Hepatocyte (in vitro differentiated cells): Measurements from ENCODE around the gene SERPINA4. TPM values are rescaled to one million over a fixed set of nuclear protein-coding genes. Genes with fewer than 3 reads are reported as not detected.

Experiments used
- DNase-seq: peaks from one replicate; pipeline ENCODE4 v3.0.0-alpha.2; 2016; ENCODE audit warnings: low spot score
- H2AFZ ChIP-seq: fragments of 200-600 bp; sonication (generic); 2 replicates; pipeline ENCODE4 v1.6.0; 2016; ENCODE audit warnings: antibody characterized with exemption, mild to moderate bottlenecking
- H3K27ac ChIP-seq: fragments of 200-600 bp; sonication (generic); 2 replicates; pipeline ENCODE4 v1.5.1; 2016; ENCODE audit warnings: mild to moderate bottlenecking
- H3K27me3 ChIP-seq: fragments of 200-600 bp; sonication (generic); 2 replicates; pipeline ENCODE4 v1.6.1; 2016
- H3K36me3 ChIP-seq: fragments of 200-600 bp; sonication (generic); replicated peaks from 2 replicates; pipeline ENCODE4 v1.5.1; 2016; ENCODE audit warnings: low read depth; ENCODE audit not compliant: insufficient read depth
- H3K4me1 ChIP-seq: fragments of 200-600 bp; sonication (generic); 2 replicates; pipeline ENCODE4 v1.5.1; 2016; ENCODE audit warnings: mild to moderate bottlenecking, moderate library complexity; ENCODE audit not compliant: insufficient read depth
- H3K4me2 ChIP-seq: fragments of 200-600 bp; sonication (generic); 2 replicates; pipeline ENCODE4 v1.6.0; 2016
- H3K4me3 ChIP-seq: fragments of 200-600 bp; sonication (generic); 2 replicates; pipeline ENCODE4 v1.5.1; 2016; ENCODE audit warnings: mild to moderate bottlenecking
- H3K79me2 ChIP-seq: fragments of 200-600 bp; sonication (generic); 2 replicates; pipeline ENCODE4 v1.6.0; 2017; ENCODE audit warnings: mild to moderate bottlenecking
- H3K9me2 ChIP-seq: fragments of 200-600 bp; sonication (generic); replicated peaks from 2 replicates; pipeline ENCODE4 v1.6.0; 2017; ENCODE audit warnings: mild to moderate bottlenecking; ENCODE audit not compliant: insufficient read depth
- H3K9me3 ChIP-seq: fragments of 200-600 bp; sonication (generic); 2 replicates; pipeline ENCODE4 v1.5.1; 2016; ENCODE audit warnings: low read depth, mild to moderate bottlenecking
- H4K20me1 ChIP-seq: fragments of 200-600 bp; sonication (generic); 2 replicates; pipeline ENCODE4 v1.6.0; 2016; ENCODE audit warnings: mild to moderate bottlenecking; ENCODE audit not compliant: insufficient read depth, poor library complexity, severe bottlenecking
- CTCF ChIP-seq: fragments of 200-600 bp; sonication (generic); IDR thresholded peaks from 2 replicates; pipeline ENCODE4 v1.5.1; 2016; ENCODE audit warnings: antibody characterized with exemption, mild to moderate bottlenecking; ENCODE audit not compliant: poor library complexity
- EZH2 ChIP-seq: fragments of 200-600 bp; sonication (generic); IDR thresholded peaks from 2 replicates; pipeline ENCODE4 v1.6.1; 2016; ENCODE audit warnings: antibody characterized with exemption, mild to moderate bottlenecking, borderline replicate concordance
- EZH2phosphoT487 ChIP-seq: fragments of 200-600 bp; sonication (generic); IDR thresholded peaks from one replicate; pipeline ENCODE4 v1.6.1; 2018; ENCODE audit warnings: antibody characterized with exemption, mild to moderate bottlenecking, low read depth, moderate library complexity; ENCODE audit not compliant: unreplicated experiment, severe bottlenecking
- WGBS: methylation state at CpG from one replicate; pipeline ENCODE4 v1.1.6; 2016; ENCODE audit warnings: low lambda C conversion rate; ENCODE audit errors: missing lambda C conversion rate; 5-methylcytosine and 5-hydroxymethylcytosine counted together
- polyA plus RNA-seq: library from polyadenylated mRNA; unstranded; fragments of >200 nt; fragmentation: Nextera tagmentation; extraction: Ambion mirVana; gene quantifications from 2 replicates; pipeline ENCODE4 v1.2.1, GENCODE V29; 2016
- total RNA-seq: library from RNA; depleted of rRNA; stranded (reverse); fragments of >200 nt; gene quantifications from 2 replicates; pipeline ENCODE4 v1.2.3, GENCODE V29; 2014

SERPINA4 gene
- total and polyA plus RNA-seq, 2 experiments from 2014 or later = 27.8 to 35.2 TPM

GRCh38 chr14:94596361-94596760 lies 35.1 kb downstream of the SERPINA4 start:
- no peak for DNase-seq
- H3K27ac ChIP-seq = peak overlapping the region; percentile 22
- no peak overlapping the region for H2AFZ ChIP-seq
- no peak overlapping the region for H3K4me2 ChIP-seq
- H3K9me3 ChIP-seq = no peaks in the 10 kb centered on the region
- TF ChIP-seq EZH2 (no peak), CTCF (no peak), EZH2phosphoT487 (no peak)
- no peaks in the 10 kb centered on the region for H3K36me3 ChIP-seq
- 95% methylated on average over 9 of the region's 9 CpGs for WGBS
- no peaks in the 10 kb centered on the region for H3K27me3 ChIP-seq
- H3K79me2 ChIP-seq = no peaks in the 10 kb centered on the region
- no peaks in the 10 kb centered on the region for H3K9me2 ChIP-seq
- H3K4me1 ChIP-seq = peaks cover 46% of the 10 kb centered on the region
- no peaks in the 10 kb centered on the region for H4K20me1 ChIP-seq
- H3K4me3 ChIP-seq = no peak overlapping the region

- Histone ChIP-seq H2AFZ (no peak overlapping the region), H3K4me2 (peak overlapping the region; percentile 39), H3K4me1 (peaks cover 58% of the 10 kb centered on the region), H3K27ac (peak overlapping the region; percentile 98), H3K9me2 (no peaks in the 10 kb centered on the region), H3K27me3 (no peaks in the 10 kb centered on the region), H3K79me2 (no peaks in the 10 kb centered on the region), H3K9me3 (no peaks in the 10 kb centered on the region), H3K36me3 (no peaks in the 10 kb centered on the region), H3K4me3 (no peak overlapping the region), H4K20me1 (no peaks in the 10 kb centered on the region)
- no peak for DNase-seq
- TF ChIP-seq EZH2 (no peak), CTCF (no peak), EZH2phosphoT487 (no peak)
- WGBS = 89% methylated on average over 5 of the region's 5 CpGs
These were observed 36.5 kb downstream of the SERPINA4 start for GRCh38 chr14:94597788-94598187.

DNA sequence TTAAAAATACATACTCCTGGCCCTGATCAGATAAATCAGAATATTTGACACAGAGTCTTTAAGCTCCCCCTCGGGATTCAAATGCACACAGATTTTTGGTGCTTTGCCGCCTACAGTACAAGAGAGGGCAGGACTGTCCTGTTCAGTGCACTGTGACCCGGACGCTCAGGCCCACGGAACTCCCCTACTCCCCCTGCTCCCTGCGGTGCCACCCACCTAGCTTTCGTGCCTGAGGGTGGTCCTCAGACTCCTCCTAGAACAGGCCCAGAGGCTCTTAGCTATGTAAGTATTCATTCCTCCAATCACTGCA lies 37.2 kb downstream of the SERPINA4 start:
- TF ChIP-seq EZH2 = no peak
- TF ChIP-seq EZH2phosphoT487 = no peak
- TF ChIP-seq CTCF = no peak
- no peaks in the 10 kb centered on the region for H3K9me2 ChIP-seq
- H3K27me3 ChIP-seq = no peaks in the 10 kb centered on the region
- peak overlapping the region; percentile 98 for H3K27ac ChIP-seq
- H3K4me3 ChIP-seq = no peak overlapping the region
- 58% methylated on average over 7 of the region's 7 CpGs for WGBS
- no peak for DNase-seq
- peak overlapping the region; percentile 39 for H3K4me2 ChIP-seq
- H4K20me1 ChIP-seq = no peaks in the 10 kb centered on the region
- no peak overlapping the region for H2AFZ ChIP-seq
- H3K36me3 ChIP-seq = no peaks in the 10 kb centered on the region
- H3K9me3 ChIP-seq = no peaks in the 10 kb centered on the region
- H3K4me1 ChIP-seq = peaks cover 51% of the 10 kb centered on the region
- no peaks in the 10 kb centered on the region for H3K79me2 ChIP-seq
